ENCODE data around the gene HPSE2. TPM values are rescaled to one million over a fixed set of nuclear protein-coding genes. Genes with fewer than 3 reads are reported as not detected.

The HPSE2 gene
- total and polyA plus RNA-seq, 2 donors, result 0.05 to 0.14 TPM

DNA sequence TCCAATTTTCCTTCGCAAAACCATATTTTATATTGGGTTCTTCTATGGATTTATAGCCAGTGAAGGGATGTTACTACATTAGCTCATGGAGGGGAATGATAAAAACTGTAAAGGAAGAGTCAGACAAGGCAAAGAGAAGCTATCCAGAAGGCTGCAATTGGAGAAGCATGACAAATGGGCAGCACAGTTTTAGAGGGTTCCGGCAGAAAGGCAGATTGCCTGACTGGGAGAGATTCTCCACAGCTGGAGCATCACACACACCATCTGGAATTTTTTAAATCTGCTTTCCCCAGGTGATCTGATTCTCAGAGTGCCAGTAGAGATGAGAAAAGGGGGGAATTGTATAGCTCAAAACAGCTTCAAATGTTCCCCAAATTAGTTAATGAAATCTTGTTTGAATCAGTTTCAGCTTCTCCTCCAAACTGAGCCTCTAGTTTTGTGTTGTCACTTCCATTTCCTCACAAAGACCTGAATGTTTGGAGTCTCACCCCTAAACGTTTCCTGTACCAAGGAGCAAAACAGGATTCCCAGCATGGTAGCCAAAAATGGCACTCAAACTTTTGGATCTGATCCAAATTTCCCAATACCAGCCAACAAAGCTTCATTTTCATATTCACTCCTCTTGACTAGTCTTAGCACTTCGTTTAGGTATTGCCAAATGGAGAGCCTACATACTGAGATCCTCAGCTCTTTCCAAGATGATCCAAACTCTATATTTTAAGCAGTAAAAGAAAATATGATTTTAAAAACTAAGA is 177.5 kb downstream of the HPSE2 start:
- H3K4me3 ChIP-seq (ENCODE audit: low read length in 2 of 2), result no peak overlapping the region
- H3K27ac ChIP-seq (ENCODE audit: low read depth in 1 of 2, low read length in 1 of 2), result no peak overlapping the region
- H3K4me1 ChIP-seq (ENCODE audit: control insufficient read depth in 2 of 2, insufficient read depth in 2 of 2, low read length in 2 of 2), result no peaks in the 10 kb centered on the region
- no peaks in the 10 kb centered on the region for H3K36me3 ChIP-seq (ENCODE audit: control insufficient read depth in 2 of 2, insufficient read depth in 2 of 2, low read length in 1 of 2)
- WGBS, result 68% methylated on average over 4 of the region's 4 CpGs
- no peak for DNase-seq (ENCODE audit: low read depth in 6 of 9, low spot score in 9 of 9)
- H3K9me3 ChIP-seq (ENCODE audit: control insufficient read depth in 2 of 2, insufficient read depth in 1 of 2, low read length in 1 of 2), result no peaks in the 10 kb centered on the region
- H3K27me3 ChIP-seq (ENCODE audit: control insufficient read depth in 2 of 2, insufficient read depth in 1 of 2, low read length in 1 of 2), result no peaks in the 10 kb centered on the region

DNA sequence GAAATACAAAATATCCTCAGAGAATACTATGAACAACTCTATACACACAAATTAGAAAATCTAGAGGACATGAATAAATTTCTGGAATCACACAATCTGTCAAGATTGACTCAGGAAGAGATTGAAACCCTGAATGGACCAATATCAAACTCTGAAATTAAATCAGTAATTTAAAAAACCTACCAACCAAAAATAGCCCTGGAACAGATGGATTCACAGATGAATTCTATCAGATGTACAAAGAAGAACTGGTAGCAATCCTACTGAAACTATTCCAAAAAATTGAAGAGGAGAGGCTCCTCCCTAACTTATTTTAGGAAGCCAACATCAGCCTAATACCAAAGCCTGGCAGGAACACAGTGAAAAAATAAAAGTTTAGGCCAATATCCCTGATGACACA is 190.0 kb downstream of the HPSE2 start:
- Histone ChIP-seq H3K36me3 (ENCODE audit: control insufficient read depth in 2 of 2, insufficient read depth in 2 of 2, low read length in 1 of 2) (no peaks in the 10 kb centered on the region), H3K27me3 (ENCODE audit: control insufficient read depth in 2 of 2, insufficient read depth in 1 of 2, low read length in 1 of 2) (no peaks in the 10 kb centered on the region), H3K4me1 (ENCODE audit: control insufficient read depth in 2 of 2, insufficient read depth in 2 of 2, low read length in 2 of 2) (no peaks in the 10 kb centered on the region), H3K4me3 (ENCODE audit: low read length in 2 of 2) (no peak overlapping the region), H3K27ac (ENCODE audit: low read depth in 1 of 2, low read length in 1 of 2) (no peak overlapping the region), H3K9me3 (ENCODE audit: control insufficient read depth in 2 of 2, insufficient read depth in 1 of 2, low read length in 1 of 2) (peaks cover 0 to 14% of the 10 kb centered on the region in 2 donors)
- DNase-seq (ENCODE audit: low read depth in 6 of 9, low spot score in 9 of 9), result no peak

DNA sequence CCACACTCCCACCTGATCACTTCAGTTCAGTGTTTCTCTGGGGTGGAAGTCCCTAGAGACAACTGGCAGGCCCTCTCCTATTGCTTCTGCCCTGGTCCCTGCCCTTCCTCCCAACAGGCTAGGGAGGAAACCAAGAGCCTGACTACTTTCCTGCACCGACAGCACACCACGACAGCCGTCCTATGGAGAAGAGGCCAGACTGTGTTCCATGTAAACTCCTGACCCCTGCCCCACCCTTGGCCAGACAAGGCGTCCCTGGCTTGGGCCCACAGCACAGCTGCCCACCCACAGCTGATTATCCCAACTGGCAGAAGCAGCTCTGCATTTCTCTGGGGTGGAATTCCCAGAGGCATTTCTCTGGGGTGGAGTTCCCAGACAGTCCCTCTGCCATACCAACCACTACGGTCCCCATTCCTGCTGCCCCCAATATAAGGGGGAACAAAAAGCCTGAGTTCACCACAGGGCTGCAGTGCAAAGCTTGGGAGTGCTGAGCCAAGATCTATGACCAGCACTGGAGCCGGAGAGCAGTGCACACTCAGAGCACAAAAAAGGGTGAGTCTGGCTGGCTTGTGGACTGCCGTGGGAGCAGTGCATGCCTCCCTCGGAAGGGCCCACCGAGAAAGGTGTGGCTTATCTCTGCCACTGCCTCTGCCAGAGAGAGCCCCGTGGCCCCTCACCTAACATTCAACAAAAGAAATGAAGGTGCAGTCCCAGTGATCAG is 193.4 kb downstream of the HPSE2 start:
- no peak overlapping the region for H3K27ac ChIP-seq (ENCODE audit: low read depth in 1 of 2, low read length in 1 of 2)
- WGBS, result 94% methylated on average over 10 of the region's 10 CpGs
- H3K4me1 ChIP-seq (ENCODE audit: control insufficient read depth in 2 of 2, insufficient read depth in 2 of 2, low read length in 2 of 2), result no peaks in the 10 kb centered on the region
- no peaks in the 10 kb centered on the region for H3K36me3 ChIP-seq (ENCODE audit: control insufficient read depth in 2 of 2, insufficient read depth in 2 of 2, low read length in 1 of 2)
- H3K27me3 ChIP-seq (ENCODE audit: control insufficient read depth in 2 of 2, insufficient read depth in 1 of 2, low read length in 1 of 2), result no peaks in the 10 kb centered on the region
- H3K9me3 ChIP-seq (ENCODE audit: control insufficient read depth in 2 of 2, insufficient read depth in 1 of 2, low read length in 1 of 2), result peaks cover 0 to 14% of the 10 kb centered on the region in 2 donors
- DNase-seq (ENCODE audit: low read depth in 6 of 9, low spot score in 9 of 9), result no peak
- H3K4me3 ChIP-seq (ENCODE audit: low read length in 2 of 2), result no peak overlapping the region

DNA sequence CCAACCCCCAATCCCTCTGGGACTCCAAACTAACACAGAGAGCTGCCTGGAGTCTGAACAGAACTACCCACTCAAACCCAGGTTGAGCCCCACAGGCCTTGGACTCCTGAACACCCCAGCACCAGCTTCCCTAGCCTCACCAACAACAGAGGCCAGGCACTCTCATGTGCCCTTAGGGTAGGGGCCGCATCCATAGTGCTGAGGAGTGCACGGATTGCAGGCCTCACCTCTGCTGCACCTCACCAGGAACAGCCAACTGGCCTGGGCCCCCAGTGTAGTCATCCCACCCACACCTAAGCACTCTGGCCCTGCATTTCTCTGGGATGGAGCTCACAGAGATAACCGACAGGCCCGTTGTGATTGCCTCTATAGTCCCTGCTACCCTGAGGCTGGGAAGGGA is 194.2 kb downstream of the HPSE2 start:
- H3K4me3 ChIP-seq (ENCODE audit: low read length in 2 of 2), result no peak overlapping the region
- 97% methylated on average over 4 of the region's 4 CpGs for WGBS

DNA sequence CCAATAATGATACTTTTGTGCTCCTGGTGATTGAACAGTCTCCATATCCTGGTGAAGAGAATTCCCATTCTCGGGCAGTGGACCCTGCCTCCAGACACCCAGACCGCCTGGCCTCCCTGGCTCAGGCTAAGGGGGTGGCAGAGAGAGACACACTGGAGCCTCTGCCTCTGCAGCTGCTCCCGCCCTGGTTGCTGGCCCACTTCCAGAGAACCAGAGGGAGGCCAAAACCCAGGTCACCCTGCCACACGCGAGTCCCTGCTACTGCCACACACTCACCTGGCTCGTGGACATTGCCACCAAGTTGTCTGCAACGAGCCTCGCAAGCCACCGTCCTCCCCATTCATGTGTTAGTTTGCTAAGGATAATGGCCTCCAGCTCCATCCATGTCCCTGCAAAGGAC is 221.8 kb downstream of the HPSE2 start:
- H3K4me3 ChIP-seq (ENCODE audit: low read length in 2 of 2), result no peak overlapping the region
- H3K9me3 ChIP-seq (ENCODE audit: control insufficient read depth in 2 of 2, insufficient read depth in 1 of 2, low read length in 1 of 2), result no peaks in the 10 kb centered on the region
- WGBS, result 95% methylated on average over 9 of the region's 9 CpGs
- no peaks in the 10 kb centered on the region for H3K4me1 ChIP-seq (ENCODE audit: control insufficient read depth in 2 of 2, insufficient read depth in 2 of 2, low read length in 2 of 2)
- no peaks in the 10 kb centered on the region for H3K27me3 ChIP-seq (ENCODE audit: control insufficient read depth in 2 of 2, insufficient read depth in 1 of 2, low read length in 1 of 2)
- no peak overlapping the region for H3K27ac ChIP-seq (ENCODE audit: low read depth in 1 of 2, low read length in 1 of 2)
- DNase-seq (ENCODE audit: low read depth in 6 of 9, low spot score in 9 of 9), result no peak
- no peaks in the 10 kb centered on the region for H3K36me3 ChIP-seq (ENCODE audit: control insufficient read depth in 2 of 2, insufficient read depth in 2 of 2, low read length in 1 of 2)

More for the DNA sequence above, 194.2 kb downstream of the HPSE2 start:
- H3K27ac ChIP-seq (ENCODE audit: low read depth in 1 of 2, low read length in 1 of 2), result no peak overlapping the region
- no peaks in the 10 kb centered on the region for H3K27me3 ChIP-seq (ENCODE audit: control insufficient read depth in 2 of 2, insufficient read depth in 1 of 2, low read length in 1 of 2)
- no peaks in the 10 kb centered on the region for H3K4me1 ChIP-seq (ENCODE audit: control insufficient read depth in 2 of 2, insufficient read depth in 2 of 2, low read length in 2 of 2)
- H3K9me3 ChIP-seq (ENCODE audit: control insufficient read depth in 2 of 2, insufficient read depth in 1 of 2, low read length in 1 of 2), result peaks cover 0 to 14% of the 10 kb centered on the region in 2 donors
- DNase-seq (ENCODE audit: low read depth in 6 of 9, low spot score in 9 of 9), result no peak
- no peaks in the 10 kb centered on the region for H3K36me3 ChIP-seq (ENCODE audit: control insufficient read depth in 2 of 2, insufficient read depth in 2 of 2, low read length in 1 of 2)

DNA sequence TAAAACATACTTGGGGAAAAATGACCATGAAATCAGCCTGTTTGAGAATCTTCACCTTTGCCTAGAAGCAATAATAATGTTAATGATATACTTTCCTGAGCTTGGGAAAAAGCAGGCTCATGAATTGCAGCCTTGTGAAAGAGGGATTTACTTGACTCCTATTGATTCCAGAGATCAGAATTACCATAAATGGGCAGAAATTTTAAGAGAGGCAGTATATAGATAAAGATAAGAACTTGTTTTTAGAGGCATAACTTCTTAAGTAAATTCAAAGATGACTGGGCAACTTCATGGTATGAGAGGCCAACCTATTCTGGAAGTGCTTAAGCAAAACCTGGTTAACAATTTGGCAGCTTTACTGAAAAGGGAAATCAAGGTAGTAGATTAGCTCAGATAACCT is 225.4 kb downstream of the HPSE2 start:
- H3K27me3 ChIP-seq (ENCODE audit: control insufficient read depth in 2 of 2, insufficient read depth in 1 of 2, low read length in 1 of 2), result no peaks in the 10 kb centered on the region
- H3K36me3 ChIP-seq (ENCODE audit: control insufficient read depth in 2 of 2, insufficient read depth in 2 of 2, low read length in 1 of 2), result no peaks in the 10 kb centered on the region
- H3K4me3 ChIP-seq (ENCODE audit: low read length in 2 of 2), result no peak overlapping the region
- no peaks in the 10 kb centered on the region for H3K4me1 ChIP-seq (ENCODE audit: control insufficient read depth in 2 of 2, insufficient read depth in 2 of 2, low read length in 2 of 2)
- H3K9me3 ChIP-seq (ENCODE audit: control insufficient read depth in 2 of 2, insufficient read depth in 1 of 2, low read length in 1 of 2), result peaks cover 1 to 14% of the 10 kb centered on the region in 2 donors
- no peak overlapping the region for H3K27ac ChIP-seq (ENCODE audit: low read depth in 1 of 2, low read length in 1 of 2)
- DNase-seq (ENCODE audit: low read depth in 6 of 9, low spot score in 9 of 9), result no peak

DNA sequence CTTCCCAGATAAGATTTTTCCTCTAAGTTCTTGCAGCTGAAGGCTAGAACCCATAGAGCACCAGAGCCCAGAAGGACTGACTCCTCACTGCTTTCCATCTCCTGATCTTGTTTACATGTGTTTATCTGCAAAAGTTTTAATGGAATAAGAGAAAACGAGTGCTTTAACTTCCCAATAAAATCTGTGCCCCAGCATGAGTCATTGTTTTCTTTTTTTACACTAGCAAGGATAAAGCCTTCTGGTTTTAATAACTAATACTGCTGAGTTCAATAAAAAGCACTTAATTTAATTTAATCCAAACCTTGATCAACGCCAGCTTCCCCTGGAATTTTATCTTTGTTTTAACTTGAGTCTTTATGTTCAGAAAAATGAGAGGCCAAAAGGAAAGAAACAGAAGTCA is 227.6 kb downstream of the HPSE2 start:
- DNase-seq (ENCODE audit: low read depth in 6 of 9, low spot score in 9 of 9), result no peak
- H3K27ac ChIP-seq (ENCODE audit: low read depth in 1 of 2, low read length in 1 of 2), result no peak overlapping the region
- no peaks in the 10 kb centered on the region for H3K4me1 ChIP-seq (ENCODE audit: control insufficient read depth in 2 of 2, insufficient read depth in 2 of 2, low read length in 2 of 2)
- H3K27me3 ChIP-seq (ENCODE audit: control insufficient read depth in 2 of 2, insufficient read depth in 1 of 2, low read length in 1 of 2), result no peaks in the 10 kb centered on the region
- no peak overlapping the region for H3K4me3 ChIP-seq (ENCODE audit: low read length in 2 of 2)
- H3K9me3 ChIP-seq (ENCODE audit: control insufficient read depth in 2 of 2, insufficient read depth in 1 of 2, low read length in 1 of 2), result peaks cover 1 to 14% of the 10 kb centered on the region in 2 donors
- no peaks in the 10 kb centered on the region for H3K36me3 ChIP-seq (ENCODE audit: control insufficient read depth in 2 of 2, insufficient read depth in 2 of 2, low read length in 1 of 2)
- 75% methylated on average over 2 of the region's 2 CpGs for WGBS

DNA sequence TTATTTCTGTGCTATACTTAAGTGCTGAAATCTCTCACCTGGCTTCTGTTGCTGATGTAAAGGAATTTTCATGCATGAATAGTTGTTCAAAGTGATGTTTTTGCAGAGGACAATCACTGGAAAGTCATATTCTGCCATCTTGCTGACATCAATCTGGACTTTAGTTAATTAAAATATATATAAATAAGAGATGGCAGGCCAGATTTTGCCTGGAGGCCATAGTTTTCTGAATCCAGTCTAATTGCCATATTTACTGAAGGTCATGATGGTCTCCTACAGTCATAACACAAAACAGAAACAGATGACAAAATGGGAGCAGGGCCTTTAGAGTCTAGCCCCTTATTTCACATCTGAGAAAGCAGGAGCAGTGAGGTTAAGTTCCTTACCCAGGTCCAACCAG is 228.2 kb downstream of the HPSE2 start:
- DNase-seq (ENCODE audit: low read depth in 6 of 9, low spot score in 9 of 9), result no peak
- no peaks in the 10 kb centered on the region for H3K36me3 ChIP-seq (ENCODE audit: control insufficient read depth in 2 of 2, insufficient read depth in 2 of 2, low read length in 1 of 2)
- no peaks in the 10 kb centered on the region for H3K4me1 ChIP-seq (ENCODE audit: control insufficient read depth in 2 of 2, insufficient read depth in 2 of 2, low read length in 2 of 2)
- H3K9me3 ChIP-seq (ENCODE audit: control insufficient read depth in 2 of 2, insufficient read depth in 1 of 2, low read length in 1 of 2), result peaks cover 1 to 14% of the 10 kb centered on the region in 2 donors
- no peak overlapping the region for H3K4me3 ChIP-seq (ENCODE audit: low read length in 2 of 2)
- no peaks in the 10 kb centered on the region for H3K27me3 ChIP-seq (ENCODE audit: control insufficient read depth in 2 of 2, insufficient read depth in 1 of 2, low read length in 1 of 2)
- no peak overlapping the region for H3K27ac ChIP-seq (ENCODE audit: low read depth in 1 of 2, low read length in 1 of 2)

DNA sequence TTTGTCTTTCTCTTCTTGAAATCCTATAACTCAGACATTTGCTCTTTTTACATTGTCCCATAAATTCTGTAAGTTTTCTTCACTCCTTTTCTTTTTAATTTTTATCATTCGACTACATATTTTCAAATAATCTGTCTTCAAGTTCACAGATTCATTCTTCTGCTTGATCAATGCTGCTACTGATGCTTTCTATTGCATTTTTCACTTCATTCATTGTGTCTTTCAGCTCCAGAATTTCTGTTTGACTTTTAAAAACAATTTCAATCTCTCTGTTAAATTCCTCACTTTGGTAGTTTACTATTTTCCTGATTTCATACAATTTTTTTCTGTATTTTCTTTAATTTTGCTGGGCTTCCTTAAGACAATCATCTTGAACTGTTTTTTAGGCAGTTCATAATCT is 230.4 kb downstream of the HPSE2 start:
- Histone ChIP-seq H3K27ac (ENCODE audit: low read depth in 1 of 2, low read length in 1 of 2) (no peak overlapping the region), H3K4me3 (ENCODE audit: low read length in 2 of 2) (no peak overlapping the region), H3K9me3 (ENCODE audit: control insufficient read depth in 2 of 2, insufficient read depth in 1 of 2, low read length in 1 of 2) (peaks cover 1 to 14% of the 10 kb centered on the region in 2 donors), H3K36me3 (ENCODE audit: control insufficient read depth in 2 of 2, insufficient read depth in 2 of 2, low read length in 1 of 2) (no peaks in the 10 kb centered on the region), H3K4me1 (ENCODE audit: control insufficient read depth in 2 of 2, insufficient read depth in 2 of 2, low read length in 2 of 2) (no peaks in the 10 kb centered on the region), H3K27me3 (ENCODE audit: control insufficient read depth in 2 of 2, insufficient read depth in 1 of 2, low read length in 1 of 2) (no peaks in the 10 kb centered on the region)
- DNase-seq (ENCODE audit: low read depth in 6 of 9, low spot score in 9 of 9), result no peak
- WGBS, result 92% methylated on average over 1 of the region's 1 CpG
